GM21717 (cell line): Measurements from ENCODE around the gene FSTL4.
"Not testable (repeated sequence)": the region's sequence is repeated elsewhere in the genome, so short reads cannot be mapped to it uniquely, and the experiment has no call there.

Experiments
- ATAC-seq: cut with Tn5 transposase; IDR thresholded peaks from one replicate; pipeline ENCODE4 v1.9.1; 2021; ENCODE audit warnings: mild to moderate bottlenecking, moderate library complexity; ENCODE audit not compliant: unreplicated experiment

Gene FSTL4

GRCh38 chr5:133235696-133236426 lies 376.5 kb downstream of the FSTL4 start:
- ATAC-seq = no peak

- no peak for ATAC-seq
These were observed 377.4 kb downstream of the FSTL4 start for GRCh38 chr5:133234911-133235310.

GRCh38 chr5:133234273-133234672 lies 378.1 kb downstream of the FSTL4 start:
- no peak for ATAC-seq

- ATAC-seq = no peak
These were observed 378.7 kb downstream of the FSTL4 start for GRCh38 chr5:133233616-133234015.

- no peak for ATAC-seq
These were observed 379.4 kb downstream of the FSTL4 start for GRCh38 chr5:133232911-133233310.

- no peak for ATAC-seq
These were observed 379.9 kb downstream of the FSTL4 start for GRCh38 chr5:133232435-133232834.

GRCh38 chr5:133232011-133232410 lies 380.3 kb downstream of the FSTL4 start:
- no peak for ATAC-seq

- no peak for ATAC-seq
These were observed 381.3 kb downstream of the FSTL4 start for GRCh38 chr5:133230823-133231578.

GRCh38 chr5:133229931-133230664 lies 382.2 kb downstream of the FSTL4 start:
- no peak for ATAC-seq

GRCh38 chr5:133228316-133228715 lies 384.0 kb downstream of the FSTL4 start:
- no peak for ATAC-seq

- no peak for ATAC-seq
These were observed 384.4 kb downstream of the FSTL4 start for GRCh38 chr5:133227897-133228296.

- no peak for ATAC-seq
These were observed 385.3 kb downstream of the FSTL4 start for GRCh38 chr5:133227082-133227481.

GRCh38 chr5:133226186-133226585 lies 386.2 kb downstream of the FSTL4 start:
- no peak for ATAC-seq

- no peak for ATAC-seq
These were observed 386.6 kb downstream of the FSTL4 start for GRCh38 chr5:133225671-133226152.

GRCh38 chr5:133222979-133223378 lies 389.4 kb downstream of the FSTL4 start:
- no peak for ATAC-seq

- no peak for ATAC-seq
These were observed 389.8 kb downstream of the FSTL4 start for GRCh38 chr5:133222521-133222920.

GRCh38 chr5:133222040-133222439 lies 390.3 kb downstream of the FSTL4 start:
- ATAC-seq = no peak

- no peak for ATAC-seq
These were observed 391.3 kb downstream of the FSTL4 start for GRCh38 chr5:133220851-133221674.

- ATAC-seq = no peak
These were observed 393.0 kb downstream of the FSTL4 start for GRCh38 chr5:133219296-133219695.

GRCh38 chr5:133216138-133216537 lies 396.2 kb downstream of the FSTL4 start:
- not testable (repeated sequence) for ATAC-seq
